ENCODE results near the gene EIF3L. TPM values are rescaled to one million over a fixed set of nuclear protein-coding genes. Genes with fewer than 3 reads are reported as not detected.

Gene EIF3L
- polyA plus RNA-seq, 3 donors, result 915 to 1,103 (median 1,045) TPM

DNA sequence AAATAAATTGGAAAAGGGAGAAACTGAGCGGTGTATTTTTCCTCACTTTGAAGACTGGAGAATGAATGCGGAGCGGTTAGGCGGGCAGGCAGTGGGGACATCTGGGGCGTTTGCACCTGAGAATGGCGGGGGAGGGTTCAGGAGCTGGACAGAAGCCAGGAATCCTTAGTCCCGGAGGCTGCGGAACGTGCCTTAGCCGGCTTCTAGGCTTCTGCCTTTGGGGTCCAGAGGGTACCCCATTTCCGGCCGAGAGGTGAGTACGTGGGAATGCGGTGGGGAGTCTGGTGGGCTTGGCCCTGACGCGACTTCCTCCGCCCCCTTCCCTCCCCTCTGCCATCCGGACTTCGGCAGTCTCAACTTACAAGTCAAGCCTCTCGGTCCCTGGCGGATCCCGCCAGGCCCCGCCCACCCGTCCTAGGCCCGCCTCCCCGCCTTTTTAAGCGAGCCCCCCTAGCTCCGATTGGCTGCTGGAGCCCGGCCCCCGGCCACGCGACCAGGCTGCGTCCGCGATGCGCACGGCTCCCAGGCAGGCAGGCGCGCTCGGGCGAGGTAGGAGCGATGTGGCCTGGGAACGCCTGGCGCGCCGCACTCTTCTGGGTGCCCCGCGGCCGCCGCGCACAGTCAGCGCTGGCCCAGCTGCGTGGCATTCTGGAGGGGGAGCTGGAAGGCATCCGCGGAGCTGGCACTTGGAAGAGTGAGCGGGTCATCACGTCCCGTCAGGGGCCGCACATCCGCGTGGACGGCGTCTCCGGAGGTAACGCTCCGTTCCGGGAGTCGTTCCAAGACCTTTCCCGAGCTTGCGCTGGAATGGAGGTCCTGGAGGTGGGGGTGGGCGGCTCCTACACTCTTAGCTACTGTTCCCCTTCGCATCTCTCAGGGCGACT lies 41.6 kb upstream of the EIF3L start, which contains the start of gene GCAT:
GCAT (plus strand) TSS at position 525 of the 884 bp plus-strand sequence; CDS start at position 559, 34 bp downstream.
- peak; percentile 88 to 96 (median 94) for DNase-seq (ENCODE audit: extremely low read depth in 1 of 11, low read depth in 9 of 11, low spot score in 4 of 11)

- no peak for DNase-seq (ENCODE audit: extremely low read depth in 1 of 11, low read depth in 9 of 11, low spot score in 4 of 11)
Observed at GRCh38 chr22:37808294-37808657, 40.9 kb upstream of the EIF3L start.

GRCh38 chr22:37809672-37810333 lies 39.4 kb upstream of the EIF3L start:
- no peak for DNase-seq (ENCODE audit: extremely low read depth in 1 of 11, low read depth in 9 of 11, low spot score in 4 of 11)

GRCh38 chr22:37811867-37812266 lies 37.4 kb upstream of the EIF3L start:
- DNase-seq (ENCODE audit: extremely low read depth in 1 of 11, low read depth in 9 of 11, low spot score in 4 of 11), result no peak

DNA sequence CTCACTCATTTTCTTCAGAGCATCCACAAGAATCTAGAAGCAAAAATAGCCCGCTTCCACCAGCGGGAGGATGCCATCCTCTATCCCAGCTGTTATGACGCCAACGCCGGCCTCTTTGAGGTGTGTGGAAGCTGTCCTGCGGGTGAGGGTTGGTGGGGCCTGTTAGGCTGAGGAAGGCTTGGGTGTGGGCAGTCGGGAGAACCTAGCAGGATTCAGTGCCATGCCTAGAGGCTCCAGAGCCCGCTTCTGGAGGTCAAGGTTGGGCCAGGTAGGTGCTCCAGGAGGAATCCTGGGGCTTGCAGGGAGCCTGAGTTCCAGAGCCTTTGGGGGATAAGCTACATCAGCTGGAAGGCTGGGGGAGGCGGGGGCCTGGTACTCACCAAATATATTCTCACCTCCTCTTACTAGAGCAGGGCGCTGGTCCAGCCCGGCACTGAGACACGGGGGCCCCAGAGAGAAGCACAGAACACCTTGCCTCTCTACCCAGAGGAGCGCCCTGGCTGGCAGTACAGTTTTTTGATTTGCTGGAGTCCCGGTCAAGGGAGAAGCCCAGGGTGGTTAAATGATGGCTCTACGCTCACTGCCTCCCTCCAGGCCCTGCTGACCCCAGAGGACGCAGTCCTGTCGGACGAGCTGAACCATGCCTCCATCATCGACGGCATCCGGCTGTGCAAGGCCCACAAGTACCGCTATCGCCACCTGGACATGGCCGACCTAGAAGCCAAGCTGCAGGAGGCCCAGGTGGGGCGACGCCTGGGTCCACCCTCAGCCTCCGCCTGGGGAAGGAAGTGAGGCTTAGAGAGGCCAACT lies 36.1 kb upstream of the EIF3L start:
- no peak for DNase-seq (ENCODE audit: extremely low read depth in 1 of 11, low read depth in 9 of 11, low spot score in 4 of 11)

DNA sequence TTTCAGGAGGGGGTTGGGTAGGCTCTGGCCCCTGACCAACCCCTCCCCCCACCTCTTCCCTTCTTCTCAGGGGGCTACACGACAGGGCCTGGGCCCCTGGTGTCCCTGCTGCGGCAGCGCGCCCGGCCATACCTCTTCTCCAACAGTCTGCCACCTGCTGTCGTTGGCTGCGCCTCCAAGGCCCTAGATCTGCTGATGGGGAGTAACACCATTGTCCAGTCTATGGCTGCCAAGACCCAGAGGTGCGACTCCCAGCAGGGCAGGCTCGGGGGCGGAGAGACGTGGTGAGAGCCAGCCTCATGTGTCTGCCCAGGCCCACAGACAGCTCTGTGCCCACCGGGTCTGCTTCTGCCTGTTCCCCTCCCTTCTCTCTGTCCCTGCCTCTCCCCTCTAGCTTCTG lies 33.6 kb upstream of the EIF3L start:
- DNase-seq (ENCODE audit: extremely low read depth in 1 of 11, low read depth in 9 of 11, low spot score in 4 of 11), result no peak

GRCh38 chr22:37816543-37817180 lies 32.6 kb upstream of the EIF3L start:
- DNase-seq (ENCODE audit: extremely low read depth in 1 of 11, low read depth in 9 of 11, low spot score in 4 of 11), result no peak

- DNase-seq (ENCODE audit: extremely low read depth in 1 of 11, low read depth in 9 of 11, low spot score in 4 of 11), result peak in 2 of 11 donors; percentile 78
Observed at GRCh38 chr22:37817705-37818408, 31.4 kb upstream of the EIF3L start.

GRCh38 chr22:37818409-37819104 lies 30.7 kb upstream of the EIF3L start:
- DNase-seq (ENCODE audit: extremely low read depth in 1 of 11, low read depth in 9 of 11, low spot score in 4 of 11), result no peak

GRCh38 chr22:37819105-37819433 lies 30.1 kb upstream of the EIF3L start:
- DNase-seq (ENCODE audit: extremely low read depth in 1 of 11, low read depth in 9 of 11, low spot score in 4 of 11), result no peak

DNA sequence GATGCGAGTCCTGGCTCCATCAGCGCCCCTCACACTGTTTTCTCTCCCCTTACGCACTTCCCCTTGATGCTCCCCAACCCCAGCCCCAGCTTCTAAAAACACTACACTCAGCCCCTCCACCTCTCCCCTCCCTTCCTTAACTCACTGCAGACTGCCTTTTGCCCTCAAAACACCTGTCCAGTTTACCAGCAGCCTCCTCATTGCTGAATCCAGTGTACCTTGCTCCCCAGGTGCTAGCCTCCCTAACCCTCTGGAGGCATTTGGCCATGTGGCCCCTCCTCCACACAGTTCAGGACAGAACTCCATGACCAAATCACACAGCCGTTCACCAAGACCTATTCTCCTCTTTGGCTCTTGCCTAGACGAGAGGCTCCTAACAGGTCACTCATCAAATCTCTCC lies 28.9 kb upstream of the EIF3L start:
- no peak for DNase-seq (ENCODE audit: extremely low read depth in 1 of 11, low read depth in 9 of 11, low spot score in 4 of 11)

DNA sequence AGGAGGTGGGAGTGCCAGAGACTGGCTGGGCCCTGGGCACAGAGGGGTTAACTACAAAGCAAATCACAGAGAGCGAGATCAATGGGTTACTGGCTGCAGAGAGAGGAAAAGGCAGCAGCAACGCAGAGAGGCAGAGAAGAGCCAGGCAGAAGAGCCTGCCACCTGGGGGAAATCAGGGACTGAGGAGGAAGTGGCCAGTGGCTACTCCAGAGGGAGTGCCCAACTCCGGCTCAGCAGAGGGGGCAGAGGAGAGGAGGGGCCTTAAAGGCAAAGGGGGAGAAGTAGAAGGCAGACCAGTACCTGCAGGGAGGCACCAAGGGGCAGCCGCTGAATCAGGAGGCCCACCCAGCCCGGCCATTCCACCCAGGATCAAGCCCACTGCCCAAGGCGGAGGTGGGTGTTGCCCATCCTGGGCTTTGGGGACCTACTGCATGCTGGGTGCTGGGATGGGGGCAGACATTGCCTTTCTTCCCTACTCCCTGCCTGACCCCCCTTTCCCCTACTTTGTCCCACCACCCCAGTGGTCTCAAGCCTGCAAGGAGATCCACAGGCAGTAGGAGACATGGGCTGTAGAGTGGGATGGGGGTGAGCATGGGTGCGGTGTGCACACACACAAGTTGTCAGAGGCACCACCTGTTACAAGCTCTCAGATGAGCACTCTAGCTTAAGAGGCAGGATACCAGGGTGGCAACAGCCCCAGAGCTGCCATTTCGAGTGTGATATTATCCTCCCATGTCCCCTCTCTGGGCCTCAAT lies 27.0 kb upstream of the EIF3L start:
- no peak for DNase-seq (ENCODE audit: extremely low read depth in 1 of 11, low read depth in 9 of 11, low spot score in 4 of 11)

DNA sequence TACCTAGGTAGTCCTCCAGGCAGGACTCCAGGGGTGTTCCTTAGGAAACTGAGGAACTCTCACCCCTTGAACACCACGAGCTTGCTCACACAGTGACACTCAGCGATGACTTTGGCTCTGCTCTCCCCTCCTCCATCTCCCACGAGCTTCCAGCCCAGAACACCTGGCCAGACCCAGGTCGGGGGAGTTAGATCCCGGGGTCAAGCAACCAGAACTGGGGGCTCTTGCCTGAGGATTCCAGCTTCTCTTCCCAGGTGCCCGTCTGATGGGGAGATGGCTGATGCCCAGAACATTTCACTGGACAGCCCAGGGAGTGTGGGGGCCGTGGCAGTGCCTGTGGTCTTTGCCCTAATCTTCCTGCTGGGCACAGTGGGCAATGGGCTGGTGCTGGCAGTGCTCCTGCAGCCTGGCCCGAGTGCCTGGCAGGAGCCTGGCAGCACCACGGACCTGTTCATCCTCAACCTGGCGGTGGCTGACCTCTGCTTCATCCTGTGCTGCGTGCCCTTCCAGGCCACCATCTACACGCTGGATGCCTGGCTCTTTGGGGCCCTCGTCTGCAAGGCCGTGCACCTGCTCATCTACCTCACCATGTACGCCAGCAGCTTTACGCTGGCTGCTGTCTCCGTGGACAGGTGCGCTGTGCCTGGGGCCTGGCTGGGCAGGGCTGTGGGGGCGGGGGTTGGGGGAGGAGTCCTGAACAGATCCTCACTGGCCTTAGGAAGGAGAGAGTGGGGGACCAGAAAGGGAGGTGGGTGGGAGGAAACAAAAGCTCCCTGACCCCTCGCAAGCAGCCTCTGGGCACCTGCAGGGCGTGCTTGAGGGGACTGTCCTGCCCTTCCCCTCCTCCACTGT lies 25.9 kb upstream of the EIF3L start, which contains the start of gene GALR3:
GALR3 (plus strand) TSS at position 249 of the 852 bp plus-strand sequence; CDS start at position 274, 25 bp downstream.
- no peak for DNase-seq (ENCODE audit: extremely low read depth in 1 of 11, low read depth in 9 of 11, low spot score in 4 of 11)

- no peak for DNase-seq (ENCODE audit: extremely low read depth in 1 of 11, low read depth in 9 of 11, low spot score in 4 of 11)
Observed at GRCh38 chr22:37824674-37825641, 24.3 kb upstream of the EIF3L start.

GRCh38 chr22:37827056-37827455 lies 22.2 kb upstream of the EIF3L start:
- no peak for DNase-seq (ENCODE audit: extremely low read depth in 1 of 11, low read depth in 9 of 11, low spot score in 4 of 11)

Measured in renal cortex interstitium (tissue), 11 donors.